GM21786 (cell line): Measurements from ENCODE around the gene HOOK1.

Source experiments
- ATAC-seq: cut with Tn5 transposase; IDR thresholded peaks from one replicate; pipeline ENCODE4 v1.9.1; 2021; ENCODE audit not compliant: unreplicated experiment

HOOK1 gene

DNA sequence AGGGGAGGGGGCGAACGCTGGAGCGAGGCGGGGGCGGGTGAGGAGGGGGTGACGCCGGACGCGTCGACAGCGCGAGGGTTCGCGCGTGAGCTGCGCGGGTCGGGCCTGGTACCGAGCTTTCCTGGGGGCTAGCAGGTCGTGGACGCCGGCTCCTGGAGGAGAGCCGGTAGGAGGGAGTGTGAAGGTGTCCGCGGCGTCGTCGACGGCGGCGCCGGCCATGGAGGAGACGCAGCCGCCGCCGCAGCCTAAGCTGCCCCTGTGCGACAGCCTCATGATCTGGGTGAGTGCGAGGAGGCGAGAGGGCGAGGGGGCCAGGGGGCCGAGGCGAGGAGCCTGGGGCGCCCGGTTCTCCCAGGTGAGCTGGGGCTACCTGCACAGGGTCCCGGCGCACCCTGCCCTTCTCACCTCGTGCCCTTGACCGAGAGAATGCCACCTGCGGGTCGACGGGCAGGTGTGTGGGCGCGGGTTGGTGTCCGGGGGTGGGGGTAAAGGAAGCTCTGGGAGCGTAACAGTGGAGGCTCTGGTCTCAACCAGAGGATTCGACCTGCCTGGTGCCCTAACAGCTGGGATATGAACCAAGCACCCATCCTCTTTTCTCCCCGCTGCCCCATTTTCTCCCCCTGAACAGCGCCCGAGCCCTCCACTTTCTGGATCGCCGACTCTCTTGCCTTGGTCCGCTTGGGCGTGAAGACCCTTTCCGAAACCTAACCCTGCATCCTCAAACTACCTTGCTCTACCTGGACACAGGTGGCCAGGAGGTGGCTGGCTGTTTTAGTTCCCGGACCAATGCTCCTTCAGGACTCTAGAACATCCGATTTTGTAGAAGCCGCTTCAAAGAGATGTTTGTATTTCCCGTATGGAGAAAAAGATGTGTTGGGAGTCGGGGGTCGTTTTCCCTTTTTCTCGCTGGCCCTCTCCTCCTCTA, at the start of gene HOOK1:
TSS of gene HOOK1 (plus strand) at position 49 of the 925 bp plus-strand sequence. CDS start at position 218, 169 bp downstream.
- no peak for ATAC-seq

DNA sequence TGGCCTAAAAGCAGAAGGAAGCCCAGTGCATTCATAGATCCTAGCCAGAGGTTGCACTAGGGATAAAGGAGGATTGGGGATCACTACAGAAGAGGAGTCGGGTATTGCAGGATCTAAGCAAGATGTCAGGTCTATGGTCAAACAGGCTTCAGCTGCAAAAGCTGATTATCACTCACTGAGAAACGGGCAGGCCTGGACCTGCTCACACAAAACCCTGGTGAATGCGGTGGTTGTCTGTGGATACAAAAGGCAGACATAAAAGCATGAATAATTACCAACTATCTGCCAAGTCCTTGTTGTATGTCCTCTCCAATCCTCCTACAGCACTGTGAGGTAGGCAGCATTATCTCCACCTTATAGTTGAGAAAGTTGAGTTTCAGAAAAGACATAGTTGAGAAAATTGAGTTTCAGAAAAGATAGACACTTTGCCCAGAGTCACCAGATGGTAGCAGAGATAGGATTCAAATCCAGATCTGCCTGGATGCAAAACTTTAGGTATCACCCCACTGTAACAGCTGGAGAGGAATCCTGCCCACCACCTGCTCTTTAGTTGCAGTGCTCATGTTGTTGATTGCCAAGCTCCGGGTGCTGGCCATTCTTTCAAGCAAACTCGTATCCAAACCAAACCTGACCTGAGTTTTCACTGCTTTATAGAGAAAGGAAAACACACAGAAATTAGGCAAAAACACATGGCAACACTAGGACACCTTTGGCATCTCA, 49.6 kb upstream of the HOOK1 start:
- no peak for ATAC-seq

DNA sequence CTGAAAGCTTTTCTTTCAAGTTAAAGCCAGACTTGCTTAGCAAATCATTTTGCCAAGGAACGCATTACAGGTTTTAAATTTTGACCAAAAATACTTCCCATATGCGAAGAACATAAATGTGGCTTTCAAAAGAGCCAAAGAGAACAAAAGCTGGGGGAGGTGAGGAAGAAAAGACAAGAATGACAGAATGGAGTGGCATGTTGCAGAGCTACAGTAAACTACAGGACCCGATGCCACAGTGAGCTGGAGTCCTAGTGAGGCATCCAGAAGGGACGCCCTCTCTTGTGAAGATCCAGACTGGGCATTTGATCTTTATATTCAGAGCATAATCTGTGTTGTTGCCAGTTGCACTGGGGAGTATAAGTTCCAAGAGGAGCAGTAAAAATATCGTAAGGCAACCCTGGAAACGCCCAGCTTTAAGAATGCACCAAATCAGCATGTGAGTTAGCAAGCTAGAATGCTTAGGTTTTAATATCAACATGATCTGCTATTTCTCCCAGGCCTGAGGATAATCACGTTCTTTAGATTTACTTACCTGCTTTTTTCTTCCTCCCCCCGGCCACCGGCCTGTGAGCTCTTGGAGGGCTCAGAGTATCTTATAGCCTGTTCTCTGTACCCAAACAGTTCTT, 48.4 kb upstream of the HOOK1 start:
- ATAC-seq = no peak

DNA sequence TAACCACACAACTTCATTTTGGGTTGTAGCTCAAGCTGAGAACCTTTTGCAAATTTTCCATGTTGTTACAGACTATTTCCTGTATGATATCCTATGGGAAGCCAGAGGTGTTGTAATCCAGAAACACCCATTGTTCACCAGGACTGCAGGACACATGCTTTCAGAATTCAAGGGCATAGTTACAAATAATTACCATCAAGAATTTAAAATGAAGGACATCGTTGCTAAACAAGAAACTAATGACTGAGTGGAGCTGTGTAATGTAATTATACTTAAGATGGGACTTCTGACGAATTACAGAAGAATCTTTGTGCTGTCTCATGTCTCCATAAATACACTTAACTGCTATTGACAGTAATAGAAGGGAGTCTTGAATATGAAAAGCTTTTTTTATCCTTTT, 47.6 kb upstream of the HOOK1 start:
- no peak for ATAC-seq

DNA sequence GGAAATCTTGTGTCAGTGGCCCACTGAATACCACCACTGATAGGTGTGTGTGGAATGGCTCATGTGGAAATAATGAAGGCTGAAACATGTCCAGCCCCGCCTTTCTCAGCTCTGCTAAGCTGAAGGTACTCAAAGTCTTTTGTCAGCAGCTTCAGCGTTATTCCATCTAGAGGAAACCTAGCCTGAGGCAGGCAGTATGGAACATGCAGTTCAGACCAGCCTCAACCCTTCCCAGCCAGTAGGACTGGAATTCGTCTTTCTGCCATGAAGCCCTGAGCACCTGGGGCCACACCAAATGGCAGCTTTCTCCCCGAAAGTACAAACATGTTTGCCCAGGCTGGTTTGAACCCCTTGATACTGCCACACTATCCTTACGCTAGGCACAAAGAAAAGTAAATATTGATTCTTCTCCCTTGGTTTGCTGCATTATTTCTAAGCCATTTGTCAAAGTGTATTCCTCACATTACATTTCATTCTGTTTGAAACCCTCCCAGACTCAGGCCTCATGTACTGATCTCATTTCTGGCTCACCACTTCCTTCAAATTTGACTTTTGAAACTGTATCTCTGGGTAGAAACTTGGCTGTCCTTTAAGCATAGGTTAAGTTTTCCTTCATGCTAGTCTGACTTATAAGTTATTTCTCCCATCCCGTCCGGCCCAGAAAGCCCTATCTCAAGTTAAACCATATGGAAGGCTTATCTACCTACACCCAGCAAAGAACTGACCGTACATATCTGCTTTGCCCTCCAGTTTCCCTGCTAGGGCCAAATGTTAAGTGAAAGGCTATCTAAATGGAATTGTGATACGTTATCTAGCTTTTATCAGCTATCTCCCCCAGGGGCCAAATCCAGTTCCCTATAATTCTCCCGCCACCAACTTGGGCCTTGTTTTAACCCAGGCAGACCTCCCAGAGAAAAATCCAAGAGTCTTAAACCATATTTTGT, 45.7 kb upstream of the HOOK1 start:
- no peak for ATAC-seq

DNA sequence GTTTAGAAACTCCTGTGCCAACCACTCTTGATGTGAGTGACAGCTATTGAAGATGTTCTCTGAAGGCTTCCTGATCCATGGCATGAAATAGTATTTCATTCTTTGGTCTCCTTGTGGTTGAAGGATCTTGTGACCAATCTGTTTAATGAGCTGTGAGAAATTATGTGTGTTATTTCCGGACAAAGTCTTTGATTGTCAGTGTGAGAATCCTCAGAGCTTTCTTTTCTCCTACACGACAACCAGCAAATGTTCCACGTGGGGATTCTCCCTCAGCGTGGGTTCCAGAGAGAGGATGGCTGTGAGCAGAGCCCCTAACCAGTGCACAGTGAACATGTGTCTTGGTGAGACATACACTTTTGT, 45.0 kb upstream of the HOOK1 start:
- ATAC-seq = no peak

DNA sequence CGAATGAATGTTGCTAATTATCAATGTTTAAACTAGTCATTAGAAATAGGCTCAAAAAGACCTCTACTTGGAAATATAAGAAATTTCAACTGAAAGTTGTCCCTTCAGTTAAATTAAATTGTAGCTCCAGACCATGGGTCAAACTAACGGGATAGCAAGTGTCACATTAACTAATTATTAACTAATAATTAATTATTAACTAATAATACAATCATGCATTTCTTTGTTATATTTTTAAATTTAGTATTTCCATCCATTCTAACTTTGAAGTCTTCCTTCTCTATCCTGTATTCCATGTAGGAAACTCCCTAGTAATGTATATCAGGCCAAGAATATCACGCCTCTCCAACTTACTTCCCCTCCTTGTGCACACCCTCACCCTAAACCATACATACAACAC, 43.4 kb upstream of the HOOK1 start:
- no peak for ATAC-seq

DNA sequence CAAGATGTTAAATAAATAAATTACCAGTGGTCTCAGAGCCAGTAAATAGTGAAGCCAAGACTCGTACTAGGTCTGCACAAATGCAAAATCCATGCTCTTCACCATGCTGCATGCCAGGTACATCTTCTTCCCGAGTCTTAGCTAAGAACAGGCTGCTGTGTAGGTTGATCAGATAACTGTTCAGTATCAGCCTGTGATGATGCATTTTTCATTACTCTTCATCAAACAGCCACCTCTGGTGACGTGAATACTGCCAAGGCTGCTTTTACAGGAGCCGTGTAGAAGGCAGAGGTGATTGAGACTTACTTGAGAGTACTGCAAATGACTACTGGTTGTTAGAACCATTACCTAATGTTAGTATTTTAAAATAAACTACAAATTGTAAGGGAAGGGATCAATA, 39.3 kb upstream of the HOOK1 start:
- ATAC-seq = no peak

DNA sequence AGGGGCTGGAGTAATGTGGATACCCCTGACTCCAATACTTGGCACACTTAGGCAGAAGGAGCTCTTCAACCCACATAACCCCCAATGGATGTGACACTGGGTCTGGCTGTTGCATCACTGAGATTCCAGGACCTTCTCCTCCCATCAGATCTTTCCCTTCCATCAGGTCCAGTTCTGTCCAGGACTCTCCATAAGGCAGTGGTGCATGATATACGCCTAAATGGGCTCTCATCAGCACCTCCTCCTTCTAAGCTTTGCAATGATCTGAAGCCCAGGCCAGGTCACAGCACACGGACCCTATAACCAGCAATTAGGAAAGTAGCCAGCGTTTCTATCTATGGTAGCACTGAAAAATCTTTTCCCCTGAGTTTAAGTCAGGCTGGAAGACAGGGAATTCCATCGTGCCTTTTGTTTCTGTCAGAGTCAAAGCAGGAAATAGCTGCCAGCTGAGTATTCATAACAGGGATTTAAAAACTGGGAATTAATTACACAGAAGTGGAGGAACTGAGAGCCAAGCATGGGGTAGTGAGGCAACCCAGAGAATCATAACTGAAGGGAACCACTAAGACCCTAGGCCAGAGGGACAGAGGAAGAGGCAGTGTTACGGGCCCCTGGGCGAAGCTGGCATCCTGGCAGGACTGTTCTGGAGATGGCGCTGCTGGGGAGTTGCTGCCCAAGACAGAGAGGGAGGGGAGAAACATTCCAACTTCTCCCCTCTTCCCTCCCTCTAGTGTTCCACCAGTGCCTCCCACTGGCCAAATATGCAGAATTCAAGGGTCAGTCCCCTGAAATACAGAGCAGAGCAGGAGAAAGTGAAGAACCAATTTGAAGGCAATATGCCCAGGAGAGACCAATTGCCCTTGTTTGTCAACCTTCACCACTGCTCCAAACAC, 37.5 kb upstream of the HOOK1 start:
- ATAC-seq = no peak

DNA sequence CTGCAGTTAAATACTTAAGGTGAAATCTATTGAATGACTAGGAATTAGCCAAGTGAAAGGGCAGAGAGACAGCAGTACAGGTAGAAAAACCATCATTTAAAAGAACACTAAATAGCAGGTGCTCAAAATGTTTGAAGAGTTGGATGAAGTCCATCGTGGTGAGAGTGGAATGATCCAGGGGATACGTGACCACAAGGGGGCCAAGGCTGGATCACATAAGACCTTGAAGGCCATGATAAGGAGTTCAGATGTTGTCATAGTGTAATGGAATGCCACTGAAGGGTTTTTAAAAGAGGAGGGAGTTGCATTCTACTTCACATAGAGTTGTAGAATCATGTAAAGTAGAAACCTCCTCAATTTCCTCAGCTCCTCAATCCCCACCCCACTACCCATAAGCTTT, 34.8 kb upstream of the HOOK1 start:
- no peak for ATAC-seq

DNA sequence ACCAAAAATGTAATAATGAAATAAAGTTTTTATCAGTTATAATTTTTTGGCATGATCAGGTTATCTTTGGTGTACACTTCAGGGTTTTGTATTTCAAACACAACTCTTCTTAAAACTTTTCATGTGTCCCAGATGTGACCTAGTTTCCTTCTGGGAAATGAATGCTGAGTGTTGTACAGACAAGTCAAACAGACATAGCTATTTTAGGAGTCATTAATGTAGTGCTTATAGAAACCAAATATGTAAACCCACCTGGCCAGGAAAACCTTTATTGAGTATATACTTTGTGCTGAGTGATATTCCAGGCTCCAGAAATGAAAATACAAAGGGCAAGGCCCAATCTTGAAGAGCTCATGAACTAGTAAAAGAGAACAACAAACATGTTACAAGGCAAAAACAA, 25.9 kb upstream of the HOOK1 start:
- ATAC-seq = no peak

DNA sequence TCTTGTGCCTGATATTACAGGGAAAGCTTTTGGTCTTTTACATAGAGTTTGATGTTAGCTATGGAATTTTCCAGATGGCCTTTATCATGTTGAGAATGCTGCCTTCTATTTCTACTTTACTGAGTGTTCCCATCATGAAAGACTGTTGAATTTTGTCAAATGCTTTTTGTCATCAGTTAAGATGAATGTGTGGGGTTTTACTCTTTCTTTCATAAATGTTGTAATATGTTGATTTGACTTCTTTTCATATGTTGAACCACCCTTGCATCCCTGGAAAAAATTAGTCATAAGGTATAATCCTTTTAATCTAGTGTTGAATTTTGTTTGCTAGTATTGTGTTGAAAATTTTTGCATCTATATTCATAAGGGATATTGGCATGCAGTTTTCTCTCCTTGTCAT, 16.1 kb upstream of the HOOK1 start:
- no peak for ATAC-seq

DNA sequence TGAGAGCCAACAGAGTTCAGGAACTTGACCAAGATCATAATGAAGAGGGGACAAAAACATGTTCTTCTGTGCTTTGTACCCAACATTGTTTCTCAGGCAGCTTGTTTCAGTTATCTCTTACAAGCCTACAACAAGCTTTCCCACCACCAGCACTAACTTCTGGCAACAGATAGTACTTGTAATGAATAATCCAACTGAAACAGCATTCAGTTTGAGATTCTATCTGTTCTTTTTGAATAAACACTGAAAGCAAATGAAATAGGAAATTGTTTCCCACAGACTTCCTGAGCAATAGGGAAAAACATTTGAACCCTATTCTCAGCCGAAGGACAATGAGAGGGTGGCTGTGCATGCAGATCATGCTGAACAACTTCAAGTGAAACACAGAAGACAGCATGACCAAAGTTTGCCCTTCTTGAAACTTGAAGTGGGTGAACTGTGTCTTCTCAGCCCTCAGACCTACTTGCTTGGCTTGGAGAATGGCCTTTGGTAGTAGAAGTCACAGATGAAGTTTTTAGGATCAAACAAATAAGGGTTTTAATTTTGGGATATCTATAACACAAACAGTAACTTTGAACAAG, 11.2 kb upstream of the HOOK1 start:
- ATAC-seq = no peak

DNA sequence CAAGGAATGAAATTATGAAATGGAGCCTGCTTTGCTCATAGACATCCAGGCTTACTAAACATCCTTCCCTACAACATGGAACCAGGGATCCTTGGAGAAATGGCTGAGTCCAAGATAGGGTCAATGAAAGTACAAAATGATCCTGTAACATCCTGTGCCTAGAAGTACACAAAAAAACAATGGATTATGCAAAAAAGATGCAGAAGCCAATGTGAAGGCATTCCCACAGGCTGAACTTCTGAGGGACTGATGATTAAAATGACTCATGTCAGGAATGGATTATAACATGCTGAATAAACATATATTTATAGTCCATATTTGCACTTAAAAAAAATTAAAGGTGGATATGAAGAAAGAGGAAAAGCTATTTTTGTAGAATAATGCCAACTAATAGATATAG, 10.4 kb upstream of the HOOK1 start:
- no peak for ATAC-seq

DNA sequence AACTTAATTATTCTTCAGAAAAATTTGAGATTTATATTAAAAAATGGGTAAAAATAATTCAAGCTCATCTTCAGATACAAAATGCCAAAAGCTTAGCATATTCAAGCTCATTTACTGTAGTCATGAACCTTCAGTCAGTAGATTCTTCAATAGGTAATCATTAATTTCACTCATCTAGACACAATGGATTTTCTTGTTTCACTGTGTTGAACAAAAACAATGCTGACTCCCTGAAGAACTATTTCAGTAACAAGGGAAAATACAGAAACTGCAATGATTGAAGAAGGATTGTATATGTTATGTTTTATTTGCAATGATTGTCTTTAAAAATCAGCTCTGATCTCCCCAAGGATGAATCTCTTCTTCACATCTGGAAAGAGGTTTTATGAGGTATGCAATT, 9.2 kb upstream of the HOOK1 start:
- no peak for ATAC-seq

DNA sequence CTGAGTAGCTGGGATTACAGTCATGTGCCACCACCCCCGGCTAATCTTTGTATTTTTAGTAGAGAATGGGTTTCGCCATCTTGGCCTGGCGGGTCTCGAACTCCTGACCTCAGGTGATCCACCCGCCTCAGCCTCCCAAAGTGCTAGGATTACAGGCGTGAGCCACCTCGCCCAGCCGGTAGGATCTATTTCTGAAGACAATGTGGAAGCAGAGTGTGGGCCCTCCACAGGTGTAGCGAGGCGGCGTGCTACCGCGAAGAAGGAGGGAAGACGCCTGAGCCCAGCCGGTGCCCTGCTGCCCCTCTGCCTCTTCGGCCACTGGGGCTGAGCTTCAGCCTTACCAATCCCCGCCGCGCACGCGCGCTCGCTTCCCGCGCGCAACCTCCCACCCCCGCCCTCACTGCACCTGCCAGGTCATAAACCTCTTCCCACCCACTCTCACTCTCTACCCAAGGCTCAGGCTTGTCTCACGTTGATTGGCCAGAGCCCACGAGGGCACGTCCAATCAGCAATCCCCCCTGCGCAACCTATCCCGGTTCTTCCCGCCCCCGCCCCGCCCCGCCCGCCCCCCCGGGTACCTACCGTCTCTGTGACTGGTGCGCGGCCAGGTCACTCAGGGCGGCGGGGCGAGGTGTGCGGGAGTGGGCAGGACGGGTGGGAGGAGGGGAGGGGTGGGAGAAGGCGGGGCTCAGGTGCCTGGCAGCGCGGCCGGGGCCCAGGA, 409 bp upstream of the HOOK1 start:
- peak; percentile 98 for ATAC-seq

DNA sequence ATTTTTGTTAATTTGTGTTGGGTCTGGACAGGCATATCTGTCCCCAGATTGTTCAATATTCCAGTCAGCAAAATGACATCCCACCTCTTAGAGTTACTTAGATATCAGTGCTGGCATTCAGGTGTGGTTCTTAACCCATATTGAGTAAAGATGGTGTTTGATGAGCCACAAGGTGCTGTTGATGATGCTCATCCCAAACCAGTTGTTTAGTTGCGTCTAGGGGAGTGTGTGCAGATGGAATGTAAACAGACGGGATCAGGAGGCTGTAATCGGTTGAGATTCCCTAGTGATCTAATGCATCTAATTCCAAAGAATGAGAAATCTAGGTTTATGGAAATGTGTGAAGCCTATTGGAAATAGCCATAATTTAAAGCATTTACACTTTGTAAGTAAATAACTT, 1.1 kb downstream of the HOOK1 start:
- ATAC-seq = no peak

DNA sequence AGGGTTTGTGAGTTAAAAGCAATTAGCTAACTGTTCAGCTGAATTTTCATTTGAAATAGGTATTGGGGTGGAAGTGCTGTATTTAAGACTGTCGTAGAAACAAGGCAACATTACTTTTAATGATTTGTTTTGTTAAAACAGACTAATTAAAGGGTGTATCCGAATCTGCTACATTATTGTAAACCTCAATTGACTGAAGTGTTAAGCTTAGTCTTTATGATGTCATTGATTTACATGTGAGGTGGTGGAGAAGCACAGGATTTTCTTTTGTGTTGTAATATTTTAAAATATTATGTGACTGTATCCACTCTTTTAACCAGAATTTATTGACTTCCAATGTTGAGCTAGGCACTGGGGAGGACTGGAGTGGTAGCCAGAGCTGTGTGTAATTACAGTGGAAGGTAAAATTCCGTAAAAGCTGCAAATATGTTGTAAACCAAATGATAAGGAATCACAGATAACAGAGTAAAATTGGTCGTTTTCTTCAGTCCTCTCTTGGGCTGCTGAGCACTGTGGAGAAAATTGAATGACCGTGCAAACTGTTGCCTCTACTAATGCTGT, 1.6 kb downstream of the HOOK1 start:
- no peak for ATAC-seq
